TTC549 (cell line): ENCODE measurements around the gene DNMT3B.
"Not testable (repeated sequence)": the region's sequence is repeated elsewhere in the genome, so short reads cannot be mapped to it uniquely, and the experiment has no call there.

Experiments used
- FAIRE-seq: peaks from 2 replicates; lab custom pipeline; 2012; peaks lifted over from hg19 to GRCh38; lab: Jason Lieb, UNC

DNMT3B gene

GRCh38 chr20:32763202-32764004, 1.2 kb downstream of the DNMT3B start:
- no peak for FAIRE-seq

- FAIRE-seq = no peak
These were observed 2.1 kb downstream of the DNMT3B start for GRCh38 chr20:32764005-32764960.

GRCh38 chr20:32765230-32765875, 3.2 kb downstream of the DNMT3B start:
- FAIRE-seq = not testable (repeated sequence)

- no peak for FAIRE-seq
These were observed 5.4 kb downstream of the DNMT3B start for GRCh38 chr20:32767418-32768198.

- FAIRE-seq = no peak
These were observed 9.9 kb downstream of the DNMT3B start for GRCh38 chr20:32772046-32772445.

GRCh38 chr20:32773223-32773622, 11.0 kb downstream of the DNMT3B start:
- FAIRE-seq = no peak

- no peak for FAIRE-seq
These were observed 11.7 kb downstream of the DNMT3B start for GRCh38 chr20:32773855-32774254.

- no peak for FAIRE-seq
These were observed 13.3 kb downstream of the DNMT3B start for GRCh38 chr20:32775336-32775991.

- FAIRE-seq = no peak
These were observed 15.2 kb downstream of the DNMT3B start for GRCh38 chr20:32777177-32777956.

- FAIRE-seq = no peak
These were observed 17.5 kb downstream of the DNMT3B start for GRCh38 chr20:32779500-32780211.

- no peak for FAIRE-seq
These were observed 18.1 kb downstream of the DNMT3B start for GRCh38 chr20:32780278-32780677.

- no peak for FAIRE-seq
These were observed 18.8 kb downstream of the DNMT3B start for GRCh38 chr20:32780749-32781655.

- FAIRE-seq = no peak
These were observed 22.3 kb downstream of the DNMT3B start for GRCh38 chr20:32784369-32785080.

GRCh38 chr20:32786059-32786760, 24.0 kb downstream of the DNMT3B start:
- no peak for FAIRE-seq

GRCh38 chr20:32787168-32787567, 25.0 kb downstream of the DNMT3B start:
- no peak for FAIRE-seq

GRCh38 chr20:32789896-32790750, 27.9 kb downstream of the DNMT3B start:
- no peak for FAIRE-seq

GRCh38 chr20:32790751-32791057, 28.5 kb downstream of the DNMT3B start:
- FAIRE-seq = no peak
